Measurements from ENCODE around the gene PHOSPHO2. TPM values are rescaled to one million over a fixed set of nuclear protein-coding genes. Genes with fewer than 3 reads are reported as not detected.

The PHOSPHO2 gene
- total and polyA plus RNA-seq, 10 of the 15 experiments (the other 5 are each of a cell fraction or from before 2014, with no cell fraction given) = 2.7 to 7.6 (median 4.2) TPM

DNA sequence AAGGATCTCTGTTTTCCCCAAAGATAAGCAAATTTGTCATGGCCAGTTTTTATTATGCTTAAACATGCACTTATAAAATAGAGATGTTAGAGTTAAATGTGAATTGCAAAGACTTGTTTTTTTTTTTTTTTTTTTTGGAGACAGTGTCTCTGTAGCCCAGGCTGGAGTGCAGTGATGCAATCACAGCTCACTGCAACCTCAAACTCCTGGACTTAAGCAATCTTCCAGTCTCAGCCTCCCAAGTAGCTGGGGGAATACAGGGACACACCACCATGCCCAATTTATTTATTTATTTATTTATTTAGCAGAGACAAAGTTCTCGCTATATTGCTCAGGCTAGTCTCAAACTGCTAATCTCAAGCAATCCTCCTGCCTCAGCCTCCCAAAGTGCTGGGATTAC is 15.1 kb downstream of the PHOSPHO2 start (continued):
- TF ChIP-seq, protein P1, sequence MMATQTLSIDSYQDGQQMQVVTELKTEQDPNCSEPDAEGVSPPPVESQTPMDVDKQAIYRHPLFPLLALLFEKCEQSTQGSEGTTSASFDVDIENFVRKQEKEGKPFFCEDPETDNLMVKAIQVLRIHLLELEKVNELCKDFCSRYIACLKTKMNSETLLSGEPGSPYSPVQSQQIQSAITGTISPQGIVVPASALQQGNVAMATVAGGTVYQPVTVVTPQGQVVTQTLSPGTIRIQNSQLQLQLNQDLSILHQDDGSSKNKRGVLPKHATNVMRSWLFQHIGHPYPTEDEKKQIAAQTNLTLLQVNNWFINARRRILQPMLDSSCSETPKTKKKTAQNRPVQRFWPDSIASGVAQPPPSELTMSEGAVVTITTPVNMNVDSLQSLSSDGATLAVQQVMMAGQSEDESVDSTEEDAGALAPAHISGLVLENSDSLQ (IDR thresholded peaks at IDR 0.05) = no peak

DNA sequence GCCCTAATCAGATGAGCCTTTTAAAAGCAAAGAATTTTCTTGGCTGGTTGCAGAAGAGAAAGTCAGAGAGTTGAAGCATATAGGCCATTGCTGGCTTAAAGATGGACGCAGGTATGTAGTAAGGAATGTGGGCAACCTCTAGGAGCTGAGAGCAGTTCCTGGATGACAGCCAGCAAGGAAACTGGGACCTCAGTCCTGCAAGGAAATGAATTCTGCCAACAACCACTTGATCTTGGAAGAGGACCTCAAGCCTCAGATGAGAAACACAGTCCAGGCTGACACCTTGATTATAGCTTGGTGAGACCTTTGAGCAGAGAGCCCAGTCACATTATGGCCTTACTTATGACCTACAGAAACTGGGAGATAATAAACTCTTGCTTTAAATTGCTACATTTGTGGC is 15.7 kb downstream of the PHOSPHO2 start:
- ChIA-PET RAD21 (ENCODE audit: unreplicated experiment) (no interaction called here), SMC1A (ENCODE audit: uncharacterized antibody, unreplicated experiment) (no interaction called here), CTCF (no interaction called here), POLR2A (no interaction called here)
- no TSS peak for BruUV-seq (replicated peaks)
- H3K9me3 ChIP-seq (replicated peaks; ENCODE audit: control insufficient read depth, insufficient read depth, low read length) = no peaks in the 10 kb centered on the region
- in situ Hi-C loops (cut with MboI) = no loop called here
- H3K27ac ChIP-seq (ENCODE audit: control insufficient read depth, insufficient read depth) = no peak overlapping the region
- H4K20me1 ChIP-seq (ENCODE audit: control insufficient read depth, insufficient read depth) = no peaks in the 10 kb centered on the region
- no peaks in the 10 kb centered on the region for H3K36me3 ChIP-seq (ENCODE audit: control insufficient read depth in 2 of 2, insufficient read depth in 2 of 2, low read length in 1 of 2)
- no peak overlapping the region for H2AFZ ChIP-seq (ENCODE audit: control insufficient read depth, low read depth, low read length)
- ATAC-seq (no peak), FAIRE-seq (no peak), DNase-seq (ENCODE audit: low read depth, low spot score) (no peak)
- WGBS (ENCODE audit: insufficient coverage, insufficient replicate concordance, low lambda C conversion rate, missing lambda C conversion rate) = 89% methylated on average over 1 of the region's 1 CpG
- no peaks in the 10 kb centered on the region for H3K27me3 ChIP-seq (replicated peaks in 1 of 2; ENCODE audit: control insufficient read depth in 2 of 2, insufficient read depth in 2 of 2, low read length in 1 of 2)
- H3K79me2 ChIP-seq (ENCODE audit: control insufficient read depth, insufficient read depth, low read length) = no peaks in the 10 kb centered on the region
- no peak overlapping the region for H3K9ac ChIP-seq (ENCODE audit: control insufficient read depth, insufficient read depth, low read length)
- H3K4me1 ChIP-seq (ENCODE audit: control insufficient read depth, insufficient read depth, low read length) = no peaks in the 10 kb centered on the region
- TF ChIP-seq, protein P2, sequence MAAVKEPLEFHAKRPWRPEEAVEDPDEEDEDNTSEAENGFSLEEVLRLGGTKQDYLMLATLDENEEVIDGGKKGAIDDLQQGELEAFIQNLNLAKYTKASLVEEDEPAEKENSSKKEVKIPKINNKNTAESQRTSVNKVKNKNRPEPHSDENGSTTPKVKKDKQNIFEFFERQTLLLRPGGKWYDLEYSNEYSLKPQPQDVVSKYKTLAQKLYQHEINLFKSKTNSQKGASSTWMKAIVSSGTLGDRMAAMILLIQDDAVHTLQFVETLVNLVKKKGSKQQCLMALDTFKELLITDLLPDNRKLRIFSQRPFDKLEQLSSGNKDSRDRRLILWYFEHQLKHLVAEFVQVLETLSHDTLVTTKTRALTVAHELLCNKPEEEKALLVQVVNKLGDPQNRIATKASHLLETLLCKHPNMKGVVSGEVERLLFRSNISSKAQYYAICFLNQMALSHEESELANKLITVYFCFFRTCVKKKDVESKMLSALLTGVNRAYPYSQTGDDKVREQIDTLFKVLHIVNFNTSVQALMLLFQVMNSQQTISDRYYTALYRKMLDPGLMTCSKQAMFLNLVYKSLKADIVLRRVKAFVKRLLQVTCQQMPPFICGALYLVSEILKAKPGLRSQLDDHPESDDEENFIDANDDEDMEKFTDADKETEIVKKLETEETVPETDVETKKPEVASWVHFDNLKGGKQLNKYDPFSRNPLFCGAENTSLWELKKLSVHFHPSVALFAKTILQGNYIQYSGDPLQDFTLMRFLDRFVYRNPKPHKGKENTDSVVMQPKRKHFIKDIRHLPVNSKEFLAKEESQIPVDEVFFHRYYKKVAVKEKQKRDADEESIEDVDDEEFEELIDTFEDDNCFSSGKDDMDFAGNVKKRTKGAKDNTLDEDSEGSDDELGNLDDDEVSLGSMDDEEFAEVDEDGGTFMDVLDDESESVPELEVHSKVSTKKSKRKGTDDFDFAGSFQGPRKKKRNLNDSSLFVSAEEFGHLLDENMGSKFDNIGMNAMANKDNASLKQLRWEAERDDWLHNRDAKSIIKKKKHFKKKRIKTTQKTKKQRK (IDR thresholded peaks at IDR 0.05; ENCODE audit: low read depth, low read length) = no peak
- TF ChIP-seq GABPA (IDR thresholded peaks at IDR 0.05; ENCODE audit: low read depth) (no peak), ETV6 (conservative IDR thresholded peaks at IDR 0.05 in 1 of 2, IDR thresholded peaks at IDR 0.05 in 1 of 2; ENCODE audit: borderline replicate concordance in 1 of 2, low read depth in 1 of 2) (no peak), POLR2AphosphoS5 (IDR thresholded peaks at IDR 0.05; ENCODE audit: low read length) (no peak), TCF7 (IDR thresholded peaks at IDR 0.05; ENCODE audit: borderline replicate concordance) (no peak), ZNF217 (IDR thresholded peaks at IDR 0.05) (no peak), HDGF (IDR thresholded peaks at IDR 0.05) (no peak), SUZ12 (IDR thresholded peaks at IDR 0.05; ENCODE audit: unreplicated experiment) (no peak)
- TF ChIP-seq, protein P3, sequence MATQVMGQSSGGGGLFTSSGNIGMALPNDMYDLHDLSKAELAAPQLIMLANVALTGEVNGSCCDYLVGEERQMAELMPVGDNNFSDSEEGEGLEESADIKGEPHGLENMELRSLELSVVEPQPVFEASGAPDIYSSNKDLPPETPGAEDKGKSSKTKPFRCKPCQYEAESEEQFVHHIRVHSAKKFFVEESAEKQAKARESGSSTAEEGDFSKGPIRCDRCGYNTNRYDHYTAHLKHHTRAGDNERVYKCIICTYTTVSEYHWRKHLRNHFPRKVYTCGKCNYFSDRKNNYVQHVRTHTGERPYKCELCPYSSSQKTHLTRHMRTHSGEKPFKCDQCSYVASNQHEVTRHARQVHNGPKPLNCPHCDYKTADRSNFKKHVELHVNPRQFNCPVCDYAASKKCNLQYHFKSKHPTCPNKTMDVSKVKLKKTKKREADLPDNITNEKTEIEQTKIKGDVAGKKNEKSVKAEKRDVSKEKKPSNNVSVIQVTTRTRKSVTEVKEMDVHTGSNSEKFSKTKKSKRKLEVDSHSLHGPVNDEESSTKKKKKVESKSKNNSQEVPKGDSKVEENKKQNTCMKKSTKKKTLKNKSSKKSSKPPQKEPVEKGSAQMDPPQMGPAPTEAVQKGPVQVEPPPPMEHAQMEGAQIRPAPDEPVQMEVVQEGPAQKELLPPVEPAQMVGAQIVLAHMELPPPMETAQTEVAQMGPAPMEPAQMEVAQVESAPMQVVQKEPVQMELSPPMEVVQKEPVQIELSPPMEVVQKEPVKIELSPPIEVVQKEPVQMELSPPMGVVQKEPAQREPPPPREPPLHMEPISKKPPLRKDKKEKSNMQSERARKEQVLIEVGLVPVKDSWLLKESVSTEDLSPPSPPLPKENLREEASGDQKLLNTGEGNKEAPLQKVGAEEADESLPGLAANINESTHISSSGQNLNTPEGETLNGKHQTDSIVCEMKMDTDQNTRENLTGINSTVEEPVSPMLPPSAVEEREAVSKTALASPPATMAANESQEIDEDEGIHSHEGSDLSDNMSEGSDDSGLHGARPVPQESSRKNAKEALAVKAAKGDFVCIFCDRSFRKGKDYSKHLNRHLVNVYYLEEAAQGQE (IDR thresholded peaks at IDR 0.05; ENCODE audit: low read depth, low read length) = no peak
- TF ChIP-seq, protein P4, sequence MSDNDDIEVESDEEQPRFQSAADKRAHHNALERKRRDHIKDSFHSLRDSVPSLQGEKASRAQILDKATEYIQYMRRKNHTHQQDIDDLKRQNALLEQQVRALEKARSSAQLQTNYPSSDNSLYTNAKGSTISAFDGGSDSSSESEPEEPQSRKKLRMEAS (IDR thresholded peaks at IDR 0.05; ENCODE audit: low read depth, low read length) = no peak
- TF ChIP-seq, protein P1 (IDR thresholded peaks at IDR 0.05) = no peak
- intact Hi-C loops (cut with micrococcal nuclease; ENCODE audit: unreplicated experiment) = no loop called here
- H3K4me3 ChIP-seq = no peak overlapping the region
- H3K4me2 ChIP-seq (ENCODE audit: control insufficient read depth, insufficient read depth) = no peak overlapping the region
